H9 (cell line): ENCODE measurements around the gene RB1. TPM values are rescaled to one million over a fixed set of nuclear protein-coding genes. Genes with fewer than 3 reads are reported as not detected.

ENCODE experiments used
- DNase-seq: peaks from one replicate; pipeline ENCODE4 v3.0.0-alpha.2; 2017
- H2AFZ ChIP-seq: one replicate; pipeline ENCODE4 v1.6.1; 2013; ENCODE audit warnings: mild to moderate bottlenecking, low read length, control low read depth, moderate library complexity
- H2AK5ac ChIP-seq: 2 replicates; pipeline ENCODE4 v1.6.1; 2013; ENCODE audit warnings: low read length, control low read depth, mixed read lengths; ENCODE audit not compliant: insufficient read length
- H2BK120ac ChIP-seq: one replicate; pipeline ENCODE4 v1.6.1; 2013; ENCODE audit warnings: low read depth, mild to moderate bottlenecking, low read length, control low read depth, inconsistent platforms; ENCODE audit not compliant: poor library complexity, severe bottlenecking
- H2BK12ac ChIP-seq: 2 replicates; pipeline ENCODE4 v1.6.1; 2013; ENCODE audit warnings: low read length, control low read depth, mixed read lengths, low read depth; ENCODE audit not compliant: insufficient read length
- H2BK15ac ChIP-seq: 2 replicates; pipeline ENCODE4 v1.6.1; 2013; ENCODE audit warnings: low read depth, low read length, control low read depth
- H2BK20ac ChIP-seq: one replicate; pipeline ENCODE4 v1.6.1; 2013; ENCODE audit warnings: low read depth, mild to moderate bottlenecking, low read length, control low read depth, inconsistent platforms; ENCODE audit not compliant: poor library complexity, severe bottlenecking
- H2BK5ac ChIP-seq: 2 replicates; pipeline ENCODE4 v1.6.1; 2013; ENCODE audit warnings: low read length, control low read depth, mixed read lengths; ENCODE audit not compliant: insufficient read length
- H3K14ac ChIP-seq: 2 replicates; pipeline ENCODE4 v1.6.1; 2013; ENCODE audit warnings: low read length, control low read depth; ENCODE audit not compliant: insufficient read depth
- H3K18ac ChIP-seq: 2 replicates; pipeline ENCODE4 v1.6.1; 2013; ENCODE audit warnings: low read depth, mild to moderate bottlenecking, mixed read lengths, low read length, control low read depth; ENCODE audit not compliant: insufficient read length
- H3K23ac ChIP-seq: 2 replicates; pipeline ENCODE4 v1.6.1; 2013; ENCODE audit warnings: low read length, control low read depth, mixed read lengths, low read depth; ENCODE audit not compliant: insufficient read length
- H3K23me2 ChIP-seq: 2 replicates; pipeline ENCODE4 v1.6.1; 2013; ENCODE audit warnings: low read depth, mild to moderate bottlenecking, mixed read lengths, low read length, control low read depth; ENCODE audit not compliant: insufficient read length, poor library complexity, severe bottlenecking
- H3K27ac ChIP-seq: 2 replicates; pipeline ENCODE4 v1.5.1; 2013; ENCODE audit warnings: low read length, control low read depth, mixed read lengths, low read depth; ENCODE audit not compliant: insufficient read length
- H3K27me3 ChIP-seq: 2 replicates; pipeline ENCODE4 v1.6.1; 2013; ENCODE audit warnings: low read length, control low read depth, inconsistent platforms; ENCODE audit not compliant: insufficient read depth
- H3K4ac ChIP-seq: 2 replicates; pipeline ENCODE4 v1.6.1; 2013; ENCODE audit warnings: low read depth, mild to moderate bottlenecking, control low read depth, inconsistent platforms, low read length, moderate library complexity
- H3K4me1 ChIP-seq: 2 replicates; pipeline ENCODE4 v1.6.1; 2013; ENCODE audit warnings: low read length, control low read depth, inconsistent platforms; ENCODE audit not compliant: insufficient read depth
- H3K4me2 ChIP-seq: 2 replicates; pipeline ENCODE4 v1.6.1; 2013; ENCODE audit warnings: low read length, control low read depth, mixed read lengths; ENCODE audit not compliant: insufficient read length, insufficient read depth
- H3K56ac ChIP-seq: 2 replicates; pipeline ENCODE4 v1.6.1; 2013; ENCODE audit warnings: low read depth, mild to moderate bottlenecking, mixed read lengths, low read length, control low read depth; ENCODE audit not compliant: insufficient read length
- H3K79me1 ChIP-seq: 2 replicates; pipeline ENCODE4 v1.6.1; 2013; ENCODE audit warnings: low read depth, mild to moderate bottlenecking, moderate library complexity, low read length, control low read depth, inconsistent platforms; ENCODE audit not compliant: insufficient read depth, poor library complexity, severe bottlenecking
- H3K79me2 ChIP-seq: 2 replicates; pipeline ENCODE4 v1.6.1; 2013; ENCODE audit warnings: low read length, control low read depth, inconsistent platforms; ENCODE audit not compliant: insufficient read depth
- H3K9ac ChIP-seq: 2 replicates; pipeline ENCODE4 v1.6.1; 2013; ENCODE audit warnings: low read length, control low read depth, mixed read lengths; ENCODE audit not compliant: insufficient read length; ENCODE audit errors: extremely low read depth
- H3K9me3 ChIP-seq: one replicate; pipeline ENCODE4 v1.6.1; 2013; ENCODE audit warnings: low read depth, low read length, inconsistent platforms; ENCODE audit not compliant: control insufficient read depth
- H3T11ph ChIP-seq: one replicate; pipeline ENCODE4 v1.6.1; 2013; ENCODE audit warnings: mild to moderate bottlenecking, low read length, control low read depth, inconsistent platforms
- H4K20me1 ChIP-seq: one replicate; pipeline ENCODE4 v1.6.1; 2013; ENCODE audit not compliant: control insufficient read depth, insufficient read length, insufficient read depth
- H4K5ac ChIP-seq: 2 replicates; pipeline ENCODE4 v1.6.1; 2013; ENCODE audit warnings: low read depth, mild to moderate bottlenecking, mixed read lengths, low read length, control low read depth; ENCODE audit not compliant: insufficient read length
- H4K8ac ChIP-seq: replicated peaks from 2 replicates; pipeline ENCODE4 v1.6.1; 2013; ENCODE audit warnings: low read length, control low read depth, mixed read lengths, low read depth; ENCODE audit not compliant: insufficient read length
- H4K91ac ChIP-seq: 2 replicates; pipeline ENCODE4 v1.6.1; 2013; ENCODE audit warnings: low read depth, mild to moderate bottlenecking, moderate library complexity, mixed read lengths, low read length, control low read depth; ENCODE audit not compliant: insufficient read length
- H3K27ac Mint-ChIP-seq, 3 experiments: 2 replicates in 2 of 3; 3 replicates in 1 of 3; pipeline ENCODE4 v1.8.0; 2020 to 2021; ENCODE audit warnings: mixed read lengths in 3 of 3, mild to moderate bottlenecking in 1 of 3, moderate library complexity in 1 of 3
- H3K27me3 Mint-ChIP-seq: 2 replicates; pipeline ENCODE4 v1.8.0; 2021; ENCODE audit warnings: low read depth, mild to moderate bottlenecking, moderate library complexity, mixed read lengths
- H3K36me3 Mint-ChIP-seq, 3 experiments: 2 replicates in 2 of 3; 3 replicates in 1 of 3; pipeline ENCODE4 v1.8.0; 2020 to 2021; ENCODE audit warnings: low read depth in 3 of 3, mixed read lengths in 3 of 3; ENCODE audit not compliant: insufficient read depth in 1 of 3
- H3K4me1 Mint-ChIP-seq, 2 experiments: 2 replicates each; pipeline ENCODE4 v1.8.0; 2020; ENCODE audit warnings: mixed read lengths in 2 of 2
- H3K4me3 Mint-ChIP-seq, 2 experiments: 2 replicates in 1 of 2; 3 replicates in 1 of 2; pipeline ENCODE4 v1.8.0; 2020 to 2021; ENCODE audit warnings: mild to moderate bottlenecking in 2 of 2, mixed read lengths in 2 of 2, moderate library complexity in 1 of 2
- H3K9me3 Mint-ChIP-seq, 2 experiments: 2 replicates in 1 of 2; 3 replicates in 1 of 2; pipeline ENCODE4 v1.8.0; 2020; ENCODE audit warnings: mild to moderate bottlenecking in 2 of 2, mixed read lengths in 2 of 2, moderate library complexity in 1 of 2
- CTCF ChIP-seq: fragments of 200-600 bp; sonication (generic); conservative IDR thresholded peaks from 3 replicates; pipeline ENCODE4 v1.8.0; 2021; ENCODE audit warnings: antibody characterized with exemption, mild to moderate bottlenecking
- WGBS: extraction: QIAGEN DNeasy Blood & Tissue Kit; methylation state at CpG from one replicate; pipeline ENCODE4 v1.1.7; 2013; ENCODE audit warnings: missing lambda C conversion rate, low lambda C conversion rate, mixed read lengths; ENCODE audit not compliant: insufficient read length; ENCODE audit errors: extremely low coverage; 5-methylcytosine and 5-hydroxymethylcytosine counted together
- total RNA-seq: library from RNA; stranded (reverse); gene quantifications from 2 replicates; pipeline ENCODE4 v1.2.1, GENCODE V29; 2021

RB1 gene
- total RNA-seq, 1 experiment from 2014 or later = 20.5 TPM

GRCh38 chr13:48448959-48449614 is 145.5 kb downstream of the RB1 start:
- Histone ChIP-seq H3K56ac (no peak overlapping the region), H3K23ac (no peak overlapping the region), H3K23me2 (no peaks in the 10 kb centered on the region), H3K9ac (no peak overlapping the region), H4K5ac (no peak overlapping the region), H2AK5ac (no peak overlapping the region), H3K18ac (no peak overlapping the region), H2BK120ac (no peak overlapping the region), H2AFZ (no peak overlapping the region), H3T11ph (no peak overlapping the region), H3K4me2 (no peak overlapping the region), H2BK20ac (no peak overlapping the region), H2BK15ac (no peak overlapping the region), H3K4me1 (no peaks in the 10 kb centered on the region), H3K27ac (no peak overlapping the region), H2BK5ac (no peak overlapping the region), H4K91ac (no peak overlapping the region), H3K4ac (no peak overlapping the region), H3K79me1 (no peaks in the 10 kb centered on the region), H4K8ac (no peak overlapping the region), H2BK12ac (no peak overlapping the region), H3K14ac (no peak overlapping the region), H4K20me1 (no peaks in the 10 kb centered on the region), H3K79me2 (no peaks in the 10 kb centered on the region), H3K27me3 (no peaks in the 10 kb centered on the region), H3K9me3 (no peaks in the 10 kb centered on the region)
- DNase-seq = no peak
- TF ChIP-seq CTCF = no peak
- Mint-ChIP-seq H3K4me1 (peaks cover 6% of the 10 kb centered on the region in 2 experiments), H3K9me3 (peaks cover 0 to 3% of the 10 kb centered on the region in 2 experiments; a peak in 2 of 5 replicates), H3K27me3 (no peaks in the 10 kb centered on the region; the same call in 1 of the 2 replicates), H3K36me3 (peaks cover 0 to 8% (median 3%) of the 10 kb centered on the region in 3 experiments; a peak in 4 of 7 replicates), H3K4me3 (no peak overlapping the region), H3K27ac (no peak overlapping the region)
- WGBS = no CpG with 5 or more reads among the region's 6 CpGs
